HEK293 (cell line): Measurements from ENCODE around the gene MPHOSPH9.

ENCODE experiments used
- SCRT2 ChIP-seq: fragments of 450-650 bp; formaldehyde crosslinking; IDR thresholded peaks from 2 replicates; pipeline ENCODE4 v1.5.1; 2016; ENCODE audit warnings: missing biosample characterization, missing genetic modification characterization
- ZBTB44 ChIP-seq: fragments of 450-650 bp; IDR thresholded peaks from 2 replicates; pipeline ENCODE4 v1.5.1; 2018; ENCODE audit warnings: missing biosample characterization, mild to moderate bottlenecking, missing genetic modification characterization
- ZNF26 ChIP-seq: fragments of 450-650 bp; formaldehyde crosslinking; IDR thresholded peaks from 2 replicates; pipeline ENCODE4 v1.5.1; 2016; ENCODE audit warnings: missing biosample characterization, missing genetic modification characterization
- ZNF350 ChIP-seq: fragments of 450-650 bp; formaldehyde crosslinking; IDR thresholded peaks from 2 replicates; pipeline ENCODE4 v1.5.0; 2017; ENCODE audit warnings: missing biosample characterization, mild to moderate bottlenecking, missing genetic modification characterization
- ZNF704 ChIP-seq: fragments of 450-650 bp; formaldehyde crosslinking; IDR thresholded peaks from 2 replicates; pipeline ENCODE4 v1.5.1; 2016; ENCODE audit warnings: missing biosample characterization, missing genetic modification characterization
- ZNF768 ChIP-seq: fragments of 450-650 bp; formaldehyde crosslinking; IDR thresholded peaks from 2 replicates; pipeline ENCODE4 v1.5.1; 2018; ENCODE audit warnings: missing biosample characterization, mild to moderate bottlenecking, missing genetic modification characterization
- TF ChIP-seq, protein P1 (sequence below): fragments of 450-650 bp; formaldehyde crosslinking; IDR thresholded peaks from 2 replicates; pipeline ENCODE4 v1.5.1; 2016; ENCODE audit warnings: missing biosample characterization, missing genetic modification characterization

DNA sequence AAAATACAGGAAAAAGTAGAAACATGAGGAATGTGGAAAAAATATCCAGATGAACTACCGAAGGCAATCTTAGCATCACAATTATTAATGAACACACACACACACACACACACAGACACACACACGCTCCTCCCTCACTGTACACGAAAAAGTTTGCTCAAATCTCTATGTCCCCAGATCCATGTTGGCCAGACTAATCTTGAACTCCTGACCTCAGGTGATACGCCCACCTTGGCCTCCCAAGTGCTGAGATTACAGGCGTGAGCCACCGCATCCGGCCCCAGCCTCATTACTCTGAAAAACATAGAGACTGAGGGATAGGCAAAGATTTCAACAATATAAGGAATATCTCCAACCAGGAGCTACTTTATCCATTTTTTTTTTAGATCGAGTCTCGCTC is 99.2 kb downstream of the MPHOSPH9 start:
- no peak for TF ChIP-seq SCRT2 (tag by site-specific recombination)
- no peak for TF ChIP-seq ZNF768 (tag by site-specific recombination)
- TF ChIP-seq ZNF704: no peak
- TF ChIP-seq ZBTB44: no peak
- TF ChIP-seq, protein P1, sequence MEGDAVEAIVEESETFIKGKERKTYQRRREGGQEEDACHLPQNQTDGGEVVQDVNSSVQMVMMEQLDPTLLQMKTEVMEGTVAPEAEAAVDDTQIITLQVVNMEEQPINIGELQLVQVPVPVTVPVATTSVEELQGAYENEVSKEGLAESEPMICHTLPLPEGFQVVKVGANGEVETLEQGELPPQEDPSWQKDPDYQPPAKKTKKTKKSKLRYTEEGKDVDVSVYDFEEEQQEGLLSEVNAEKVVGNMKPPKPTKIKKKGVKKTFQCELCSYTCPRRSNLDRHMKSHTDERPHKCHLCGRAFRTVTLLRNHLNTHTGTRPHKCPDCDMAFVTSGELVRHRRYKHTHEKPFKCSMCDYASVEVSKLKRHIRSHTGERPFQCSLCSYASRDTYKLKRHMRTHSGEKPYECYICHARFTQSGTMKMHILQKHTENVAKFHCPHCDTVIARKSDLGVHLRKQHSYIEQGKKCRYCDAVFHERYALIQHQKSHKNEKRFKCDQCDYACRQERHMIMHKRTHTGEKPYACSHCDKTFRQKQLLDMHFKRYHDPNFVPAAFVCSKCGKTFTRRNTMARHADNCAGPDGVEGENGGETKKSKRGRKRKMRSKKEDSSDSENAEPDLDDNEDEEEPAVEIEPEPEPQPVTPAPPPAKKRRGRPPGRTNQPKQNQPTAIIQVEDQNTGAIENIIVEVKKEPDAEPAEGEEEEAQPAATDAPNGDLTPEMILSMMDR (tag by site-specific recombination): no peak
- no peak for TF ChIP-seq ZNF350 (tag by site-specific recombination)
- no peak for TF ChIP-seq ZNF26 (tag by site-specific recombination)
